Trophoblast cell (in vitro differentiated cells and primary cell): ENCODE measurements around the gene CMTR1.

ENCODE experiments used
- DNase-seq, 2 donors: peaks; one replicate each; pipeline ENCODE4 v3.0.0-alpha.2; 2016
- H2AFZ ChIP-seq: 2 replicates; pipeline ENCODE4 v1.6.1; 2013; ENCODE audit warnings: low read length, moderate library complexity, mild to moderate bottlenecking; ENCODE audit not compliant: insufficient read depth, poor library complexity
- H2AK5ac ChIP-seq: 2 replicates; pipeline ENCODE4 v1.6.1; 2013; ENCODE audit warnings: mild to moderate bottlenecking, low read length
- H2BK120ac ChIP-seq: 2 replicates; pipeline ENCODE4 v1.6.1; 2013; ENCODE audit warnings: low read length, mild to moderate bottlenecking, moderate library complexity; ENCODE audit not compliant: insufficient read depth, poor library complexity
- H2BK12ac ChIP-seq: 2 replicates; pipeline ENCODE4 v1.6.1; 2013; ENCODE audit warnings: mild to moderate bottlenecking, low read length, moderate library complexity
- H2BK5ac ChIP-seq: 2 replicates; pipeline ENCODE4 v1.6.1; 2013; ENCODE audit warnings: low read length, low read depth, moderate library complexity, mild to moderate bottlenecking; ENCODE audit not compliant: poor library complexity
- H3K14ac ChIP-seq: 2 replicates; pipeline ENCODE4 v1.6.1; 2013; ENCODE audit warnings: mild to moderate bottlenecking, low read length
- H3K18ac ChIP-seq: 2 replicates; pipeline ENCODE4 v1.6.1; 2013; ENCODE audit warnings: mild to moderate bottlenecking, low read length
- H3K23ac ChIP-seq: 2 replicates; pipeline ENCODE4 v1.6.1; 2013; ENCODE audit warnings: low read length
- H3K27ac ChIP-seq: 2 replicates; pipeline ENCODE4 v1.5.1; 2013; ENCODE audit warnings: low read depth, mild to moderate bottlenecking, inconsistent platforms, low read length, moderate library complexity
- H3K27me3 ChIP-seq: 2 replicates; pipeline ENCODE4 v1.6.1; 2013; ENCODE audit warnings: inconsistent platforms, mild to moderate bottlenecking, low read length, moderate library complexity; ENCODE audit not compliant: insufficient read depth
- H3K36me3 ChIP-seq, 2 experiments: 1 replicate in 1 of 2; 2 replicates in 1 of 2; pipeline ENCODE4 v1.6.1; 2013; ENCODE audit warnings: low read length in 2 of 2, mild to moderate bottlenecking in 2 of 2, moderate library complexity in 1 of 2; ENCODE audit not compliant: insufficient read depth in 2 of 2, control insufficient read depth in 1 of 2
- H3K4ac ChIP-seq: 2 replicates; pipeline ENCODE4 v1.6.1; 2013; ENCODE audit warnings: low read depth, mild to moderate bottlenecking, low read length, moderate library complexity
- H3K4me1 ChIP-seq, 2 experiments: 1 replicate in 1 of 2; 2 replicates in 1 of 2; pipeline ENCODE4 v1.6.1; 2013; ENCODE audit warnings: low read length in 2 of 2, mild to moderate bottlenecking in 2 of 2, moderate library complexity in 1 of 2; ENCODE audit not compliant: insufficient read depth in 2 of 2, control insufficient read depth in 1 of 2
- H3K4me2 ChIP-seq: 2 replicates; pipeline ENCODE4 v1.6.1; 2013; ENCODE audit warnings: inconsistent platforms, mild to moderate bottlenecking, low read length, moderate library complexity
- H3K4me3 ChIP-seq: 2 replicates; pipeline ENCODE4 v1.5.1; 2013; ENCODE audit warnings: mild to moderate bottlenecking, low read depth, low read length, inconsistent platforms
- H3K79me1 ChIP-seq: one replicate; pipeline ENCODE4 v1.6.1; 2013; ENCODE audit warnings: low read length
- H3K79me2 ChIP-seq: 2 replicates; pipeline ENCODE4 v1.6.1; 2013; ENCODE audit warnings: low read length, mild to moderate bottlenecking; ENCODE audit not compliant: control insufficient read depth, insufficient read depth, poor library complexity
- H3K9ac ChIP-seq: 2 replicates; pipeline ENCODE4 v1.6.1; 2013; ENCODE audit warnings: mild to moderate bottlenecking, low read length
- H3K9me3 ChIP-seq: 2 replicates; pipeline ENCODE4 v1.6.1; 2013; ENCODE audit warnings: low read depth, mild to moderate bottlenecking, control low read depth, inconsistent platforms, low read length; ENCODE audit not compliant: insufficient read depth
- H4K12ac ChIP-seq: 2 replicates; pipeline ENCODE4 v1.6.1; 2013; ENCODE audit warnings: low read depth, mild to moderate bottlenecking, low read length, moderate library complexity
- H4K8ac ChIP-seq: 2 replicates; pipeline ENCODE4 v1.6.1; 2013; ENCODE audit warnings: low read depth, mild to moderate bottlenecking, low read length, moderate library complexity
- H4K91ac ChIP-seq: one replicate; pipeline ENCODE4 v1.6.1; 2013; ENCODE audit warnings: low read depth, mild to moderate bottlenecking, low read length, moderate library complexity
- WGBS: extraction: QIAGEN DNeasy Blood & Tissue Kit; methylation state at CpG from one replicate; pipeline ENCODE4 v1.1.7; 2013; ENCODE audit warnings: missing lambda C conversion rate; ENCODE audit not compliant: insufficient read length, insufficient coverage; ENCODE audit errors: extremely low coverage; 5-methylcytosine and 5-hydroxymethylcytosine counted together

CMTR1 gene

DNA sequence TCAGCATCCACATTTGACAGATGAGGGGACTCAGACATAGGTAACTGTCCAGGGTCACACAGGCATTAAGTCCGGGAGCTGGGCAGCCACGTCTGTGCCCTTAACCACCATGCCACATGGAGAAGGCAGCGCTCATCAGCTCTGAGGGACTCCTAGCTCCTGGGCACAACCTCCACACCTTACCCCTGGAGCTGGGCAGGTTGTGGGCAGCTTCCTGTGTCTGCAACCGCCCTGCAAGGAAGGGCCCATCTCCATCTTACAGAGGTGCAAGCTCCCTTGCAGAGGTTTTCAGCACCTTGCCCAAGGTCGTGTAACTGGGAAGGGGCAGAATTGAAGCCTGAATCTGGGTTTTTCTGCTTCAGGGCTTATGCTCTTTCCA, 58.8 kb downstream of the CMTR1 start:
- Histone ChIP-seq H3K4me3 (no peak overlapping the region), H2AK5ac (no peak overlapping the region), H3K18ac (no peak overlapping the region), H3K14ac (no peak overlapping the region), H2BK12ac (no peak overlapping the region), H4K8ac (no peak overlapping the region), H3K9me3 (no peaks in the 10 kb centered on the region), H3K4ac (no peak overlapping the region), H2BK120ac (no peak overlapping the region), H3K23ac (no peak overlapping the region), H3K9ac (no peak overlapping the region), H4K91ac (no peak overlapping the region), H3K4me1 (peaks cover 0 to 3% of the 10 kb centered on the region in 2 experiments), H3K79me1 (no peaks in the 10 kb centered on the region), H2AFZ (no peak overlapping the region), H3K27me3 (no peaks in the 10 kb centered on the region), H3K27ac (no peak overlapping the region), H3K79me2 (no peaks in the 10 kb centered on the region), H2BK5ac (no peak overlapping the region), H4K12ac (no peak overlapping the region), H3K36me3 (no peaks in the 10 kb centered on the region), H3K4me2 (no peak overlapping the region)
- no peak for DNase-seq
- WGBS: no CpG with 5 or more reads among the region's 5 CpGs

DNA sequence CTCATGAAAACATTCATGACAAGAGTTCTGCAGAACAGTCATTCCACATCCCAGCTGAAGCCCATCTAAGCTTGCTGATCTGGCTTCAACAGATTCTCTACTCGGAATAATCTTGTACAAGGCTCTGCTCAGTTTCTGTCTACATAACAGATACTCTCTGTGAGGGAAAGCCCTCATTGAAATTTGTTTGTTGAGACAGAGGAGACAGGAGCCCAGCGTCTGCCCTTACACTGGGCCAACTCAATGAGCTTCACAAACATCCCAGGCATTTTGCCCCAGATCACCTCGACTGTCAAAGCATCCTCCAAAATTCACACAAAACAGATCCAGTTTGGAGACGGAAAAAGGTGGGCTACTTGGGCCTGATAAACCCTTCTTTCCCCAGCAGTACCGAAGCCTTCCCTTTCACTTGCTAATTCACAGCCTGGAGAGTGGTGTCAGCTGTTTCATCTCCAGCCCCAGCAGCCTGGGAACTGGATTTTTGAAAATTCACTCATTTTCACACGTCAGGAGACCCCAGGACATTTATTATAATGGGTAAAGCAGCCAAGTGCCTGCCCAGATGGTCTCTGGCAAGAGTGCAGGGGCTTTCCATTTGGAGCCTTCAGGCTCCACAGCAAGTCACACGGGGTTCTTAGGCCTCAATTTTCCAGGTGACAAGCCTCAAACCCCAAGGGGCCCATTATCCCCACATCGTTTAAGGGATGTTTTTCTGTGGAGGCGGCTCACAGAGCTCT, 59.4 kb downstream of the CMTR1 start:
- no peak overlapping the region for H3K14ac ChIP-seq
- no peaks in the 10 kb centered on the region for H3K27me3 ChIP-seq
- H3K4ac ChIP-seq: no peak overlapping the region
- H4K91ac ChIP-seq: no peak overlapping the region
- WGBS: no CpG with 5 or more reads among the region's 9 CpGs
- no peaks in the 10 kb centered on the region for H3K79me1 ChIP-seq
- H2BK120ac ChIP-seq: no peak overlapping the region
- no peak overlapping the region for H2BK12ac ChIP-seq
- no peaks in the 10 kb centered on the region for H3K36me3 ChIP-seq
- no peak overlapping the region for H2AFZ ChIP-seq
- no peak overlapping the region for H3K4me2 ChIP-seq
- H3K79me2 ChIP-seq: no peaks in the 10 kb centered on the region
- H4K12ac ChIP-seq: no peak overlapping the region
- no peaks in the 10 kb centered on the region for H3K9me3 ChIP-seq
- H3K4me3 ChIP-seq: no peak overlapping the region
- H3K27ac ChIP-seq: no peak overlapping the region
- peaks cover 0 to 3% of the 10 kb centered on the region in 2 experiments for H3K4me1 ChIP-seq
- H2AK5ac ChIP-seq: no peak overlapping the region
- no peak overlapping the region for H3K18ac ChIP-seq
- DNase-seq: no peak
- H2BK5ac ChIP-seq: no peak overlapping the region
- H3K9ac ChIP-seq: no peak overlapping the region
- no peak overlapping the region for H4K8ac ChIP-seq
- no peak overlapping the region for H3K23ac ChIP-seq

DNA sequence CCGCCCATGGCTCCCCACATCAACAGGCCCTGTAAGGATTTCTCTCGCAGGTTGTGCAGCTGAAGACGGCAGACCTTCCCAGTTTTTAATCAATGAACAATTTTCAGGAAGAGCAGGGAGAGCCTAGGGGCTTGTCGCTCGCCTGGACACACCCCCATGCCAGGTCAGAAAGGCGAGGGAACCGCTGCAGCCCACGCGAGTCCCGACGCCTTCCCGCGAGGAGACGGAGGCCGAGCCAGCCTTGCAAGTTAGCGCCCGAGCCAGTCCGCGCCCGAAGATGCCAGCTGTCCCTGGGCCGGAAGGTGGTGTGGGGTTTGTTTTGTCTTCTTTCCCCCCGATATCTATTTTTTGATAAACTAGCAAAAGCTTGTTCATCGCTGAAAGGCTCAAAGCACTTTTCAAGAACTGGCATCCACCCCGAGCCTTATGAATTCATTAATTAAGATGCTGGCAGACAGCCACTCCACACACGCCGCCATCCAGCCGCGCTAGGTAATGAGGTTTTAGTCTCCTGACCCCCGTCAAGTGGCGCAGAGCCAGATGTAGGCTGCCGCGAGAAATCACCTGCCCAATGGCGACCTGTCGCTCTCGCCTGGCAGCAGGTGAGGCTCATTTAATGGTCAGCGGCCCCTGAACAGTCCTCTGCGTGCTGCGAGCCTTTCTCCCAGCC, 60.1 kb downstream of the CMTR1 start:
- H3K4me2 ChIP-seq: no peak overlapping the region
- no peaks in the 10 kb centered on the region for H3K9me3 ChIP-seq
- no peak overlapping the region for H2BK12ac ChIP-seq
- H3K14ac ChIP-seq: no peak overlapping the region
- H3K18ac ChIP-seq: no peak overlapping the region
- H3K79me2 ChIP-seq: no peaks in the 10 kb centered on the region
- no CpG with 5 or more reads among the region's 38 CpGs for WGBS
- no peak overlapping the region for H3K9ac ChIP-seq
- no peaks in the 10 kb centered on the region for H3K36me3 ChIP-seq
- H4K8ac ChIP-seq: no peak overlapping the region
- H2BK120ac ChIP-seq: no peak overlapping the region
- H2AK5ac ChIP-seq: no peak overlapping the region
- no peaks in the 10 kb centered on the region for H3K79me1 ChIP-seq
- no peak overlapping the region for H2BK5ac ChIP-seq
- H3K23ac ChIP-seq: no peak overlapping the region
- peaks cover 0 to 3% of the 10 kb centered on the region in 2 experiments for H3K4me1 ChIP-seq
- H3K4ac ChIP-seq: no peak overlapping the region
- H3K4me3 ChIP-seq: no peak overlapping the region
- H4K12ac ChIP-seq: no peak overlapping the region
- H2AFZ ChIP-seq: no peak overlapping the region
- no peaks in the 10 kb centered on the region for H3K27me3 ChIP-seq
- H4K91ac ChIP-seq: no peak overlapping the region
- no peak overlapping the region for H3K27ac ChIP-seq
- no peak for DNase-seq

DNA sequence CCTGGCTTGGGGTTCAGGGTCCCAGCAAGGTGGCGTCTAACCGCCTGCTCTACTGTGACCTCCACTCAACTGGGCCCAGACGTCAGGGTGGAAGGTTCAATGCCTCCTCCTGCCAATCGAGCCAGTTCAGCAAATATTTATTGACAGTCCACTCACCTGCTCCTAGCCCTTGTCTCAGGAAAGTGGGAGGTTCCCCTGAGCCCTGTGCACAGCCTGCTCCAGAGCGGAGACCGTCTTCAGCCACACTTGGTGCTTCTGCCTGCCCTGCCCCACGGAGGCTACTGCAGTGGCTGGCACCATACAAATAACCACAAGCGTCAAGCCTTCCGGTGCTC, 60.6 kb downstream of the CMTR1 start:
- no peak overlapping the region for H3K4ac ChIP-seq
- H3K4me2 ChIP-seq: no peak overlapping the region
- no peak overlapping the region for H3K9ac ChIP-seq
- H3K4me1 ChIP-seq: peaks cover 0 to 3% of the 10 kb centered on the region in 2 experiments
- no peaks in the 10 kb centered on the region for H3K79me1 ChIP-seq
- no CpG with 5 or more reads among the region's 9 CpGs for WGBS
- no peak overlapping the region for H2AK5ac ChIP-seq
- H3K36me3 ChIP-seq: no peaks in the 10 kb centered on the region
- no peaks in the 10 kb centered on the region for H3K9me3 ChIP-seq
- no peak overlapping the region for H3K18ac ChIP-seq
- no peak overlapping the region for H3K27ac ChIP-seq
- H4K8ac ChIP-seq: no peak overlapping the region
- H2BK5ac ChIP-seq: no peak overlapping the region
- H3K23ac ChIP-seq: no peak overlapping the region
- no peaks in the 10 kb centered on the region for H3K27me3 ChIP-seq
- no peak overlapping the region for H3K4me3 ChIP-seq
- no peak overlapping the region for H3K14ac ChIP-seq
- H4K12ac ChIP-seq: no peak overlapping the region
- no peak overlapping the region for H2AFZ ChIP-seq
- no peak overlapping the region for H4K91ac ChIP-seq
- no peak overlapping the region for H2BK12ac ChIP-seq
- no peak for DNase-seq
- no peak overlapping the region for H2BK120ac ChIP-seq
- no peaks in the 10 kb centered on the region for H3K79me2 ChIP-seq
